ENCODE data around the gene CCDC88B.

GRCh38 chr11:64306563-64306875 lies 33.5 kb upstream of the CCDC88B start:
- TF ChIP-seq POLR2A (IDR thresholded peaks at IDR 0.05) = no peak
- TF ChIP-seq CTCF (IDR thresholded peaks at IDR 0.05) = no peak
